Osteocyte (in vitro differentiated cells): ENCODE results near the gene SIK3. TPM values are rescaled to one million over a fixed set of nuclear protein-coding genes. Genes with fewer than 3 reads are reported as not detected.

Source experiments
- DNase-seq: peaks from one replicate; pipeline ENCODE4 v3.0.0; 2021; ENCODE audit warnings: mixed read lengths; ENCODE audit not compliant: unreplicated experiment; ENCODE audit errors: extremely low spot score
- H3K27ac Mint-ChIP-seq: one replicate; pipeline ENCODE4 v1.8.0; 2021; ENCODE audit warnings: mild to moderate bottlenecking, mixed read lengths; ENCODE audit not compliant: unreplicated experiment
- H3K27me3 Mint-ChIP-seq: one replicate; pipeline ENCODE4 v1.8.0; 2021; ENCODE audit warnings: mixed read lengths; ENCODE audit not compliant: unreplicated experiment
- H3K36me3 Mint-ChIP-seq: one replicate; pipeline ENCODE4 v1.8.0; 2021; ENCODE audit warnings: mixed read lengths; ENCODE audit not compliant: unreplicated experiment
- H3K4me1 Mint-ChIP-seq: one replicate; pipeline ENCODE4 v1.8.0; 2021; ENCODE audit warnings: mixed read lengths; ENCODE audit not compliant: unreplicated experiment
- H3K4me3 Mint-ChIP-seq: one replicate; pipeline ENCODE4 v1.8.0; 2021; ENCODE audit warnings: mild to moderate bottlenecking, moderate library complexity, mixed read lengths; ENCODE audit not compliant: unreplicated experiment
- H3K9me3 Mint-ChIP-seq: one replicate; pipeline ENCODE4 v1.8.0; 2021; ENCODE audit warnings: mixed read lengths; ENCODE audit not compliant: unreplicated experiment
- total RNA-seq: library from RNA; stranded (reverse); gene quantifications from 2 replicates; pipeline ENCODE4 v1.2.1, GENCODE V29; 2021
- TF ChIP-seq, protein P1 (sequence below): fragments of 200-600 bp; sonication (generic); IDR thresholded peaks from 2 replicates; pipeline ENCODE4 v1.5.0; 2021; ENCODE audit warnings: antibody characterized with exemption, mild to moderate bottlenecking, moderate library complexity

SIK3 gene
- total RNA-seq, 1 donor from 2014 or later = 29.5 TPM

DNA sequence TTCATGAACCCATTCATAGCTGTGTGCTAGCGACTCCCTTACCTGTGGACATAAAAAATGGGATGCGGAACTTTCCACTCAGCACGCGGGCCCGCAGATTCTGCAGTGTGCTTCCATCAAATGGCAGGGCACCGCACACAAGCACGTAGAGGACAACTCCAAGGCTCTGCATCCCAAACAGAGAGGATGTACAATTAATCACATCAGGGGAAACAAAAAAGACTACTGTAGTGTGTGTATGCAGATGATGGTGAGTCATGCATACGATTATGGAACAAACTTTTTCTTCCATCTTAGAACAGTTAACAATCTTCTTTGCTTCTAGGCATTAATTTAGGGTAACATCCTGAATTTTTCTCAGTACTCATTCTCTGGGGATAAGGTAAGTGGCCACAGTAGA, 202.0 kb downstream of the SIK3 start:
- Mint-ChIP-seq H3K9me3 (peaks cover 14% of the 10 kb centered on the region), H3K36me3 (peaks cover 41% of the 10 kb centered on the region), H3K27ac (no peak overlapping the region), H3K27me3 (no peaks in the 10 kb centered on the region), H3K4me1 (no peaks in the 10 kb centered on the region), H3K4me3 (no peak overlapping the region)
- DNase-seq = no peak
- TF ChIP-seq, protein P1, sequence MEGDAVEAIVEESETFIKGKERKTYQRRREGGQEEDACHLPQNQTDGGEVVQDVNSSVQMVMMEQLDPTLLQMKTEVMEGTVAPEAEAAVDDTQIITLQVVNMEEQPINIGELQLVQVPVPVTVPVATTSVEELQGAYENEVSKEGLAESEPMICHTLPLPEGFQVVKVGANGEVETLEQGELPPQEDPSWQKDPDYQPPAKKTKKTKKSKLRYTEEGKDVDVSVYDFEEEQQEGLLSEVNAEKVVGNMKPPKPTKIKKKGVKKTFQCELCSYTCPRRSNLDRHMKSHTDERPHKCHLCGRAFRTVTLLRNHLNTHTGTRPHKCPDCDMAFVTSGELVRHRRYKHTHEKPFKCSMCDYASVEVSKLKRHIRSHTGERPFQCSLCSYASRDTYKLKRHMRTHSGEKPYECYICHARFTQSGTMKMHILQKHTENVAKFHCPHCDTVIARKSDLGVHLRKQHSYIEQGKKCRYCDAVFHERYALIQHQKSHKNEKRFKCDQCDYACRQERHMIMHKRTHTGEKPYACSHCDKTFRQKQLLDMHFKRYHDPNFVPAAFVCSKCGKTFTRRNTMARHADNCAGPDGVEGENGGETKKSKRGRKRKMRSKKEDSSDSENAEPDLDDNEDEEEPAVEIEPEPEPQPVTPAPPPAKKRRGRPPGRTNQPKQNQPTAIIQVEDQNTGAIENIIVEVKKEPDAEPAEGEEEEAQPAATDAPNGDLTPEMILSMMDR = no peak

DNA sequence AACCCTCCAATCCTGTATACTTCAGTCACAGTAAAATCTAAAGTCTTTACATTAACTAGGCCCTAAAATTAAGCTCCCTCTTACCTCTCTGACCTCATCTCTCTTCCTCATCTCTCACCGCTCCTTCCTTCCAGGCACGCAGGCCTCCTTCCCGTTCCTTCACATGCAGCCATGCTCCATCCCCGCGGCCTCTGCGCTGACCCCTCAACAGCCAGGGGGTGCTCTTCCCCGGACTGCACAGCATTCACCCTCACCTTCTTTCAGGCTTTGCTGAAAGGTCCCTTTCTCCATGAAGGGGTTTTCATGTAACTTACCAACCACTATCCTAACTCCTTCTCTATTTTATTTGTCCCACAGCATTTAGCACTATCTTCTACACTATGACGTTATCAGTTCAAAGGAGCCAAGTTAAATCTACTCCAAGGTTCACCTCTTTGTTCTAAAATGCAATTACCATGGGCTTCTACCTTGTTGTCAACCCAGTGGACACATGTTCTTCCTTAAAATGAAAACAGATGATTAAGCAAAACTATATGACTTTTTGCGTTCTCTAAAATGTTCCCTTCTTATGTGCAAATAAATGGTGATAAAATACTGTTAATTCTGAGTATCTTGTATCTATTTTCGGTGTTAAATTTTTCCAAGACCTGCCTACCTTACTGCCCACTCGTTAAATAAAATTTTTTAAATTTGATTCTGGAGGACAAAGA, 203.0 kb downstream of the SIK3 start:
- TF ChIP-seq, protein P1 = peak; percentile 42
- peaks cover 37% of the 10 kb centered on the region for H3K36me3 Mint-ChIP-seq
- no peak overlapping the region for H3K4me3 Mint-ChIP-seq
- no peak for DNase-seq
- no peaks in the 10 kb centered on the region for H3K4me1 Mint-ChIP-seq
- no peaks in the 10 kb centered on the region for H3K27me3 Mint-ChIP-seq
- H3K27ac Mint-ChIP-seq = peak overlapping the region; percentile 1
- peaks cover 10% of the 10 kb centered on the region for H3K9me3 Mint-ChIP-seq

DNA sequence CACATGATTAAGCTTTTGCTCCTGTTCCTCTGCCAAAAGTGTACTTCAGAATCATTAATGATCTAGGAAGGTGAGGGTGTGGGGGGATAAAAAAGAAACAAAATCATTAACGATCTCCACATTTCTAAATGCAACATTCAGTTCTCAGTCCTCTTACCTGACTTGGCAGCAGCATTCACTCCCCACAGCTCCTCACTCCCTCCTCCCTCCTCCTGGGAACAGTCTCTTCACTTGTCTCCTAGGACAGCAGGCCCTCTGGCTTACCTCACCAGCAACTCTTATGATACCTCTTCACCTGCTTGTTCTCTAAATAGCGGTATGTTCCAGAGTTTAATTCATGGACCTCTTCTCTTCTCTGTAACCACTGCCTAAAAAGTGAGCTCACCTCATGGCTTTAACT, 204.3 kb downstream of the SIK3 start:
- H3K27me3 Mint-ChIP-seq = no peaks in the 10 kb centered on the region
- TF ChIP-seq, protein P1 = no peak
- H3K9me3 Mint-ChIP-seq = no peaks in the 10 kb centered on the region
- no peak overlapping the region for H3K4me3 Mint-ChIP-seq
- DNase-seq = no peak
- no peaks in the 10 kb centered on the region for H3K4me1 Mint-ChIP-seq
- H3K36me3 Mint-ChIP-seq = peaks cover 27% of the 10 kb centered on the region
- no peak overlapping the region for H3K27ac Mint-ChIP-seq

DNA sequence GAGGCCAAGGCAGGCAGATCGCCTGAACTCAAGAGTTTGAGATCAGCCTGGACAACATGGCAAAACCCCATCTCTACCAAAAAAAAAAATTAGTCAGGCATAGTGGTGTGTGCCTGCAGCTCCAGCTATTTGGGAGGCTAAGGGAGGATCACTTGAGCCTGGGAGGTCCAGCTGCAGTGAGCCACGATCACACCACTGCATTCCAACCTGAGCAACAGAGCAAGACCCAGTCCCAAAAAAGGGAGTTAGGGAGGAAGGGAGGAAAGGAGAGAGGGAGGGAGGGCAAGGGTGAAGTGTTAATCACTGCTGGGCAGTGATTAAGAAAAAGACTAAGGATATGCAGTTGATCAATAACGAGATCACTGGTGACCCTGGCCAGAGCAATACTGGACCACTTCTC, 204.8 kb downstream of the SIK3 start:
- DNase-seq = no peak
- no peaks in the 10 kb centered on the region for H3K27me3 Mint-ChIP-seq
- peaks cover 1% of the 10 kb centered on the region for H3K4me1 Mint-ChIP-seq
- H3K27ac Mint-ChIP-seq = no peak overlapping the region
- TF ChIP-seq, protein P1 = no peak
- H3K4me3 Mint-ChIP-seq = no peak overlapping the region
- H3K36me3 Mint-ChIP-seq = peaks cover 27% of the 10 kb centered on the region
- H3K9me3 Mint-ChIP-seq = no peaks in the 10 kb centered on the region

DNA sequence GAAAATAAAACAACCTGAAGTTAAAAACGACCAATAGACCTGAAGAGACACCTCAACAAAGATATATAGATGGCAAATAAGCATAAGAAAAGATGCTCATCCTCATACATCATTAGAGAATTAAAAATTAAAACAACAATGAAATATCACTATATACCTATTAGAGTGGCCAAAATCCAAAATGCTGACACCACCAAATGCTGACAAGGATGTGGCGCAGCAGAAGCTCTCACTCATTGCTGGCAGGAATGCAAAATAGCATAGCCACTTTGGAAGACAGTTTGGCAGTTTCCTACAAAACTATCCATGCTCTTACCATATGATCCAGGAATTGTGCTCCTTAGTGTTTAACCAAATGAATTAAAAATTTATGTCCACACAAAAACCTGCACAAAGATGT, 205.9 kb downstream of the SIK3 start:
- Mint-ChIP-seq H3K4me3 (no peak overlapping the region), H3K27ac (no peak overlapping the region), H3K4me1 (peaks cover 11% of the 10 kb centered on the region), H3K9me3 (no peaks in the 10 kb centered on the region), H3K27me3 (no peaks in the 10 kb centered on the region), H3K36me3 (peaks cover 27% of the 10 kb centered on the region)
- TF ChIP-seq, protein P1 = no peak
- DNase-seq = no peak
